Suprapubic skin (tissue), 4 donors: Measurements from ENCODE around the gene ARHGAP1. TPM values are rescaled to one million over a fixed set of nuclear protein-coding genes. Genes with fewer than 3 reads are reported as not detected.

Experiments used
- DNase-seq, 2 donors: peaks; one replicate each; pipeline ENCODE4 v3.0.0-alpha.2; 2019; ENCODE audit warnings: low spot score in 2 of 2
- H3K27ac ChIP-seq: fragments of 200-600 bp; sonication (generic); one replicate; pipeline ENCODE4 v1.5.1; 2019
- H3K27me3 ChIP-seq: fragments of 200-600 bp; sonication (generic); one replicate; pipeline ENCODE4 v1.5.1; 2019
- H3K36me3 ChIP-seq: fragments of 200-600 bp; sonication (generic); one replicate; pipeline ENCODE4 v1.5.1; 2019
- H3K4me1 ChIP-seq: fragments of 200-600 bp; sonication (generic); one replicate; pipeline ENCODE4 v1.5.1; 2019
- H3K4me3 ChIP-seq: fragments of 200-600 bp; sonication (generic); one replicate; pipeline ENCODE4 v1.5.1; 2019; ENCODE audit warnings: mild to moderate bottlenecking
- H3K9me3 ChIP-seq: fragments of 200-600 bp; sonication (generic); one replicate; pipeline ENCODE4 v1.5.1; 2019
- EP300 ChIP-seq: sonication (generic); formaldehyde crosslinking; IDR thresholded peaks from one replicate; pipeline ENCODE4 v1.6.1; 2017; ENCODE audit warnings: antibody characterized with exemption
- POLR2A ChIP-seq, 2 donors: fragments of 450-650 bp; IDR thresholded peaks; one replicate each; pipeline ENCODE4 v1.6.1; 2017; ENCODE audit warnings: antibody characterized with exemption in 2 of 2, mild to moderate bottlenecking in 2 of 2, moderate library complexity in 2 of 2
- POLR2AphosphoS5 ChIP-seq, 3 donors: sonication (generic); formaldehyde crosslinking; IDR thresholded peaks; one replicate each; pipeline ENCODE4 v1.6.1; 2017; ENCODE audit warnings: antibody characterized with exemption in 3 of 3
- WGBS: methylation state at CpG from one replicate; pipeline ENCODE4 v1.1.5; 2018; 5-methylcytosine and 5-hydroxymethylcytosine counted together
- total RNA-seq, 4 donors: library from RNA; depleted of rRNA; stranded (reverse); fragments of >200 nt; gene quantifications; one replicate each; pipeline ENCODE4 v1.1.0, GENCODE V29; 2016
- TF ChIP-seq, protein P1 (sequence below), 2 donors: fragments of 200-600 bp in 1 of 2; fragments of 450-650 bp in 1 of 2; sonication (generic) in 1 of 2; IDR thresholded peaks; one replicate each; pipeline ENCODE4 v1.5.1; 2016 to 2019; ENCODE audit warnings: antibody characterized with exemption in 2 of 2, mild to moderate bottlenecking in 1 of 2, moderate library complexity in 1 of 2

ARHGAP1 gene
- total RNA-seq, 4 donors from 2014 or later, result 53.7 to 72.5 (median 68.5) TPM

DNA sequence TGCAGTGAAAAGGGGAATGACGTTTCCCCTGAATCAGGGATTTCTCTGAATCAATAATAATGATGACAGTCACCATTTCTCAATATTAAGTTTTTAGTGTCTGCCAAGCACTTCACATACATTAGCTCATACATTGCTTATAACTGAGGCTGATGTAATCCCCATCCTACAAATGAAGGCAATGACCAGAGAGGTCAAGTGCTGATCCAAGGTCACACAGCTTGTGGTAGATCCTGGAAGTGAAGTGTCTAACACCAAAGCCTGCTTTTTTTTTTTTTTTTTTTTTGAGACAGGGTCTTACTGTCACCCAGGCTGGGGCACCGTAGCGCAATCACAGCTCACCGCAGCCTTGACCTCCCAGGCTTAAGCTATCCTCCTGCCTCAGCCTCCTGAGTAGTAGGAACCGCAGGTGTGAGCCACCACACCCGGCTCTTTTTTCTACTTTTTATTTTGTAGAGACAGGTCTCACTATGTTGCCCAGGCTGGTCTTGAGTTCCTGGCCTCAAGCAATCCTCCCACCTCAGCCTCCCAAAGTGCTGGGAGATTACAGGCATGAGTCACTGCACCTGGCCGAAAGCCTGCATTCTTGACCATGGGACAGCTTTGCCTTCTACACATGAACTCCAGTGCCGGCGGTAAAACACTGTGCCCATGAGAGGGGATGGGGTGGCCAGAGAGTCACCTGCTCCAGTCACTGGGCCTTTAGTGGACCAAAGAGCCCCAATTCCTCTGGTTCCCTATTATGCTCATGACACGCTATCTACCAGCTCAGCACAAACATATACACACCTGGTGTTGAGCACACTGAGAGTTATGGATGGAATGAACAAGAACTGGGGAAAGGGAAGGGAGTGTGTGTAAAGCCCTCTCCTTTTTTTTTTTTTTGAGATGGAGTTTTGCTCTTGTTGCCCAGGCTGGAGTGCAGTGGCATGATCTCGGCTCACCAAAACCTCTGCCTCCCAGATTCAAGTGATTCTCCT is 17.4 kb downstream of the ARHGAP1 start:
- Histone ChIP-seq H3K4me3 (no peak overlapping the region), H3K9me3 (no peaks in the 10 kb centered on the region), H3K27ac (peak overlapping the region; percentile 3), H3K27me3 (no peaks in the 10 kb centered on the region), H3K36me3 (peaks cover 60% of the 10 kb centered on the region), H3K4me1 (peaks cover 14% of the 10 kb centered on the region)
- TF ChIP-seq, protein P1, sequence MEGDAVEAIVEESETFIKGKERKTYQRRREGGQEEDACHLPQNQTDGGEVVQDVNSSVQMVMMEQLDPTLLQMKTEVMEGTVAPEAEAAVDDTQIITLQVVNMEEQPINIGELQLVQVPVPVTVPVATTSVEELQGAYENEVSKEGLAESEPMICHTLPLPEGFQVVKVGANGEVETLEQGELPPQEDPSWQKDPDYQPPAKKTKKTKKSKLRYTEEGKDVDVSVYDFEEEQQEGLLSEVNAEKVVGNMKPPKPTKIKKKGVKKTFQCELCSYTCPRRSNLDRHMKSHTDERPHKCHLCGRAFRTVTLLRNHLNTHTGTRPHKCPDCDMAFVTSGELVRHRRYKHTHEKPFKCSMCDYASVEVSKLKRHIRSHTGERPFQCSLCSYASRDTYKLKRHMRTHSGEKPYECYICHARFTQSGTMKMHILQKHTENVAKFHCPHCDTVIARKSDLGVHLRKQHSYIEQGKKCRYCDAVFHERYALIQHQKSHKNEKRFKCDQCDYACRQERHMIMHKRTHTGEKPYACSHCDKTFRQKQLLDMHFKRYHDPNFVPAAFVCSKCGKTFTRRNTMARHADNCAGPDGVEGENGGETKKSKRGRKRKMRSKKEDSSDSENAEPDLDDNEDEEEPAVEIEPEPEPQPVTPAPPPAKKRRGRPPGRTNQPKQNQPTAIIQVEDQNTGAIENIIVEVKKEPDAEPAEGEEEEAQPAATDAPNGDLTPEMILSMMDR (IDR thresholded peaks at IDR 0.05), result no peak
- TF ChIP-seq POLR2AphosphoS5 (IDR thresholded peaks at IDR 0.05), result no peak
- no peak for TF ChIP-seq POLR2A (IDR thresholded peaks at IDR 0.05)
- no peak for TF ChIP-seq EP300
- 93% methylated on average over 11 of the region's 11 CpGs for WGBS
- DNase-seq, result no peak

DNA sequence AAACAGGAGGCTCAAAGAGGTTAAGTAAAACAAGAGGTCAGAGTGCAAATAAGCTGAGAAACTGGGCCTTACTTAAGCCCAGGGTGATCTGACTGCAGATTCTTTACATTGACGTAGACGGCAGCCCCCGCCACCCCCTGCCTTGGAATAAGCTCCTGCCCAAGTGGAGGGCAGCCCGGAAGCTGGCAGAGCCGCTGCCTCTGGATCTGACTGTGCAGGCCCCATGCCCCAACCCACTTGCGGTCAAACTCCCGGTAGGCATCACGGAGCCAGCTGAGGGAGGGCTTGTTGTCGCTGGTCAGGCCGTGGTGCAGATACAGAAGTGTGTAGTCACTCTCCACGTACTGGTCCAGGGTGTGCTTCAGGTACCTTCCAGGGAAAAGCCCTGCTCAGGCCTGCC is 18.6 kb downstream of the ARHGAP1 start:
- H3K9me3 ChIP-seq, result no peaks in the 10 kb centered on the region
- WGBS, result 81% methylated on average over 4 of the region's 11 CpGs
- H3K4me3 ChIP-seq, result no peak overlapping the region
- no peak overlapping the region for H3K27ac ChIP-seq
- TF ChIP-seq POLR2A (IDR thresholded peaks at IDR 0.05), result no peak
- TF ChIP-seq EP300, result no peak
- TF ChIP-seq, protein P1 (IDR thresholded peaks at IDR 0.05), result no peak
- no peak for TF ChIP-seq POLR2AphosphoS5 (IDR thresholded peaks at IDR 0.05)
- H3K27me3 ChIP-seq, result no peaks in the 10 kb centered on the region
- H3K36me3 ChIP-seq, result peaks cover 63% of the 10 kb centered on the region
- no peak for DNase-seq
- peaks cover 6% of the 10 kb centered on the region for H3K4me1 ChIP-seq

DNA sequence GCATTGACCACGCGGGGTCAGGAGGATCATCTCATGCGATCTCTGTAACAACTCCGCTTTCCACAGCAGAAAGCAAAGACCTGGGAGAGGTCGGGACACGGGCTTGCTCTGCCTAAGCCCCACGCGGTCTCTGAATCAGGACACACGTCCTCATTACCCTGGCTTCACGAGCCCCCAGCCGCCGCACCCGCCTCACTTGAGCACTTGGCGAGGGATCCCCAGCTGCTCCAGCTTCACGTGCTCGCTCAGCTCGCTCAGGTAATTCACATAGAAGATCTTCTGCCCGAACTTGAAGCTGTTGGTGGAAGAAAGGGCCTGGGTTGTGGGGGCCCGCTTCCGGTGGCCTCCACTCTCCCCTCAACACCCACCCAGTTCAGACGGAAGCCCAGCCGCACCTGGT is 19.6 kb downstream of the ARHGAP1 start:
- DNase-seq, result no peak
- H3K27me3 ChIP-seq, result no peaks in the 10 kb centered on the region
- H3K4me1 ChIP-seq, result peaks cover 14% of the 10 kb centered on the region
- no peak for TF ChIP-seq EP300
- no peak for TF ChIP-seq POLR2AphosphoS5 (IDR thresholded peaks at IDR 0.05)
- no peak for TF ChIP-seq POLR2A (IDR thresholded peaks at IDR 0.05)
- TF ChIP-seq, protein P1 (IDR thresholded peaks at IDR 0.05), result no peak
- WGBS, result 95% methylated on average over 19 of the region's 22 CpGs
- peaks cover 56% of the 10 kb centered on the region for H3K36me3 ChIP-seq
- H3K27ac ChIP-seq, result no peak overlapping the region
- H3K9me3 ChIP-seq, result no peaks in the 10 kb centered on the region
- H3K4me3 ChIP-seq, result no peak overlapping the region

DNA sequence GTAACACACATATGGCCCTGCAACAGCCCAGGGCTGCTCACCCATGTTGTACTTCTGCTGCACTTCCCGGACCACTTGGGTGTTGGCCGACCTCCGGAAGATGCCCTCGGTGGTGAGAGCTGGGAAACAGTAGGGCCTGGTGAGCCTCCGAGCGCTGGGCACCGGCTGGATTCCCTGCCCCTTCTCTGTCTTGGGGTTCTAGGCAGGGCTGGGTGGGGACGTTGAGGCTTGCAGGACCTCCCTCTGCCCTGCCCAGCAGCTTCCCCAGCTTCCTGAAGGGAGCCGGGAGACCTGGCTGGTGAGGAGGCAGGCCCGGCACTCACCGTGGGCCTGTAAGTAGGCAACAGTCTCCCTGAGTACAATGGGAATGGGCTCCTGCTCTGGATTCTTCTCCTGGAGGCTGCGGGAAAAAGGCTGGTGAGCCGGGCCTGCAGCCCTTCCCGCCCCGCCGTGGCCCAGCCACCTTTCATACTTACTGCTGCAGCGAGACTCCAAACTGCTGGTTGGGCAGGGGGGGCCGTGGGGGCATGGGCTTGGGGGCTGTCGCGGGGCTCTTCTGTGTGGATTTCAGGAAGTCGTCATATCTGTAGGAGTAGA is 20.2 kb downstream of the ARHGAP1 start:
- peaks cover 19% of the 10 kb centered on the region for H3K4me1 ChIP-seq
- TF ChIP-seq POLR2A (IDR thresholded peaks at IDR 0.05) (no peak), POLR2AphosphoS5 (IDR thresholded peaks at IDR 0.05) (no peak), EP300 (no peak)
- TF ChIP-seq, protein P1 (IDR thresholded peaks at IDR 0.05), result no peak
- no peak overlapping the region for H3K4me3 ChIP-seq
- no peak for DNase-seq
- peaks cover 56% of the 10 kb centered on the region for H3K36me3 ChIP-seq
- H3K27me3 ChIP-seq, result no peaks in the 10 kb centered on the region
- 60% methylated on average over 1 of the region's 21 CpGs for WGBS
- no peaks in the 10 kb centered on the region for H3K9me3 ChIP-seq
- H3K27ac ChIP-seq, result no peak overlapping the region
